SKM-1 treated with dmso at 0.1 percent for 144 hours (cell line): ENCODE data around the gene IRF3.
A peak's percentile ranks its signal among the peaks of the same experiment; 100 is the strongest.

Experiments used
- DNase-seq: peaks from one replicate; lab custom pipeline; 2025; ENCODE audit not compliant: unreplicated experiment; lab: John Stamatoyannopoulos, UW

Gene IRF3

DNA sequence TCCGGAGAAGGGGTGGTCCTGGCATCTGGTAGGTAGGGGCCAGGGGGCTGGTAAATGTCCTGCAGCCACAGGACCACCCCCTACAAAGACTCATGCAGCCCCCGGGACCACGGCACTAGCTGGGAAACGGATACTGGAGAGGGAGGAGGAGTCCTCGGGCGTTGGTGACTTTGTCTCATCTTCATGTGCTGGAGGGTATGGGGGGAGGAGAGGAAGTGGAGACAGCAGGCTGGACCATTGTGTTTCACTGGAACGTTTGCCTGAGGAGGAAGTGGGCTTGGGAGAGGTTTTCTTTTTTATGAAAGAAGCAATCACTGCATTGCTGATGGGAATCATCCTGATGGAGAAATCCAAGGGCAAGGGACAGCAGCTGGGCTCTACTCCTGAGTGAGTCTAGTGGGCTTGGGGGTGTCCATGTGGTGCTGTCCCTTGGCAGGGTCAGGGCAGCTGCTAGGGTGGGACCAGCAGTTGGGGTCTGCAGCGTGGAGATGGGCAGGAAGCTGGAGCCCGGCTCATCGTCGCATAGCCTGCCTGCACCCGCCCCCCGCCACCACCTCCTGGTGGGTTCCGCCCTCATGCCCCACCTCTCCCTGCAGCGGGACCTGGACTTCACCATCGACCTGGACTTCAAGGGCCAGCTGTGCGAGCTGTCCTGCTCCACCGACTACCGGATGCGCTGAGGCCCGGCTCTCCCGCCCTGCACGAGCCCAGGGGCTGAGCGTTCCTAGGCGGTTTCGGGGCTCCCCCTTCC is 22.1 kb upstream of the IRF3 start:
- no peak for DNase-seq

DNA sequence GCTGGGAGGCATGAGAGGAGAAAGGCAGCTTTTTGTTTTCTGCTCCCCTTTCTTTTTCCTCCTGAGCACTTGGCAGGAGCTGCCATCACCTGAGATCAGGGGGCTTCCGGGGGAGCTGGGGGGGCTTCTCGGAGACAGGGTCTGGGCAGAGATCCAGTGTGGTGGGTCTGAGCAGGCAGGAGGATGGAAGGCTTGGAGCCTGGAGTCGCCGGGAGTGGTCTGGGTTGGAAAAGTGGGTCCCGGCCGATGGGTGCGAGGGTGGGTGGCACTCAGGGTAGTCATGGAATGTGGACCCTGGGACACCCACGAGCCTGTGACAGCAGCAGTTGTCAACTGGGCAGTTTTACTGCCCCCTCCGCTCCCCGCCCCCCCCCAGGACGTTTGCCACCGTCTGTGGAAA is 21.5 kb upstream of the IRF3 start:
- no peak for DNase-seq

DNA sequence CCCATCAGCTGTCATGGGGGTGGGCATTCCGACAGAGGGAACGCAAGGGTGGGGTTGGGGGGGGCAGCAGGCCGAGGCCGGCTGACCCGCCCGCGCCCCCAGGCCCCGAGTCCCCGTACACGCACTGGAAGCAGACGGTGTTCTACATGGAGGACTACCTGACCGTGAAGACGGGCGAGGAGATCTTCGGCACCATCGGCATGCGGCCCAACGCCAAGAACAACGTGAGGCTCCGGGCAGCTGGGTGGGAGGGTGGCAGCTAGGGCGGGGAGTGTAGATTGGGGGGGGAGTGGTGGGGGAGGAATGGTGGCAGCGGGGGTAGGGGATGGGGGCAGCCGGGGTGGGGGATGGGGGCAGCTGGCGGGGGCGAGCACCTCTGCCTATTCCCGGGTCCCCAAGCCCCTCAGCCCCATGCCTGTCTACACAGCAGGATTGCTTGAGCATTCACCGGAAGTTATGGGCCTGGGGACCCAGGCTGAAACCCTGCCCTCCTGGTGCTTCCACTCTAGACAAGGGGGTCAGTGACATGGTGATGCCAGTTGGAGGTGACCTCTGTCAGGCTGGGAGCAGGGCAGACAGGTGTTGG is 20.9 kb upstream of the IRF3 start:
- no peak for DNase-seq

DNA sequence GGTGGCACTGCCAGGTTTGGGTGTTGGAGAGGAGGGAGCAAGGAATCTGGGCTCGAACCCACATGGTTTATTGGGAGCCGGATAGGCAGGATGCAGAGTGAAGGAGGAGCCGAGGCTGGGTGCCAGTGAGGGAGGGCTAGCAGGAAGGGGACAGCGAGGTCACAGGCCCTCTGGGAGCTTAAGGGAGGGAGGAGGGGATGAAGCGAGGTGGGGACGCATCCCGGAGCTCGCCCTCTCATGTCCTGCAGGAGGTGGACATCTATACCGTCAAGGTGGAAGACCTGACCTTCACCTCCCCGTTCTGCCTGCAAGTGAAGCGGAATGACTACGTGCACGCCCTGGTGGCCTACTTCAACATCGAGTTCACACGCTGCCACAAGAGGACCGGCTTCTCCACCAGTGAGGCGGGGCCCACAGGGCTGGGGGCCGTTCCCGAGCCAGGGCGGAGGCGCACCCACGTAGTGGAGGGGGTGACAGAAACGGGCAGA is 20.2 kb upstream of the IRF3 start:
- DNase-seq = no peak

DNA sequence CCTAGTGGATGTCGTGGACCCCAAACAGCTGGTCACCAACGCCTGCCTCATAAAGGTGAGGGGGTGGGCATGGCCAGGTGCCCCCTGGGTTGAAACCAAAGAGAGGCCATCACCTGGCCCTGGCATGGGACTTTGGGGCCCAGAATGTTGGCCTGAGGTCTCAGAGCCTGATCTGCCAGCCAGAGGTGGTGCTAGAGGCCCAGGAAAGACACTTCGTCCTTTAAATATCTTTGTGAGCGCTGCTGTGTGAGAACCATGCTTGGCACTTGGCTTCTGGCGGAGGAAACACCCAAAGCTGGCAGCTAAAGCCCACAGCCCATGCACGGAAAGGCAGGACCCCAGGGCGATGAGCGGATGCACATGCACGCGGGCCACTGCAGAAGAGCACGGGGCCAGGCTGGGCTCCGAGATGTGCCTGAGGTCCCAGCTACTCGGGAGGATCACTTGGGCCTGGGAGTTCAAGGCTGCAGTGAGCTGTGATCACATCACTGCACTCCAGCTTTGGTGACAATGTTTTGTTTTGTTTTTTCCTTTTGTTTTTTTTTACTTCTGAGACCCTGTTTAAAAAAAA is 19.4 kb upstream of the IRF3 start:
- no peak for DNase-seq

DNA sequence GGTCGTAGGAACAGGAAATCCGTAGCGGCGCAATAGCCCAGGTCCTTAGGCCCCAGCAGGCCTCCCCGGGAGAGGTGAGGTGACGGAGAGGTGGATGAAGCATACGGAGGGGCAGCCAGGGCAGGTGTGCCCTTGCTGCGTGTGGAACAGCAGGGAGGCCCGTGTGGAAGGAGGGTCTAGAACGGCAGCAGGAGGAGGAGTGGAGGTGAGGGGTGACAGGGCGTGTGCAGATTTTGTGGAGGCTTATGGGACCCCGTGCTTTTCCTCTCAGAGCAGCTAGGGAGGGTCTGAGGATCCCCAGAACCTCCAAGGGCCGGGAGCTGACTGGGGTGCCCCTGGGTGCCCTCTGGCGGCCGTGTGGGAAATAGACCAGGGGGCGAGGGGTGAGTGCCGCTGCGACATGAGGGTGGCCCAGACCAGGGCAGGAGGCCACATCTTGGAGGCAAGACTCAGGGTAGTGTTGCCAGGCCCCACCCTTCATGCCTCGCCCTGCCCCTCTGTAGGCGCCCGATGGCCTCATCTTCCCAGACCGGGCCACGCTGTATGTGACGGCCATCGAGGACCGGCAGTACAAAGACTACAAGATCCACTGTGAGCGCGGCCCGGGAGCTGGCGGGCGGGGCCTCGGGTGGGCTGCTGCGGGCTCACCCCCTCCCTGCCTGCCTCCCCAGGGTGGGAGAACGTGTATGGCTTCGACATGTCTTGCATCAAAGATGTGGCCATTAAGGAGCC is 18.8 kb upstream of the IRF3 start:
- DNase-seq = peak; percentile 0

DNA sequence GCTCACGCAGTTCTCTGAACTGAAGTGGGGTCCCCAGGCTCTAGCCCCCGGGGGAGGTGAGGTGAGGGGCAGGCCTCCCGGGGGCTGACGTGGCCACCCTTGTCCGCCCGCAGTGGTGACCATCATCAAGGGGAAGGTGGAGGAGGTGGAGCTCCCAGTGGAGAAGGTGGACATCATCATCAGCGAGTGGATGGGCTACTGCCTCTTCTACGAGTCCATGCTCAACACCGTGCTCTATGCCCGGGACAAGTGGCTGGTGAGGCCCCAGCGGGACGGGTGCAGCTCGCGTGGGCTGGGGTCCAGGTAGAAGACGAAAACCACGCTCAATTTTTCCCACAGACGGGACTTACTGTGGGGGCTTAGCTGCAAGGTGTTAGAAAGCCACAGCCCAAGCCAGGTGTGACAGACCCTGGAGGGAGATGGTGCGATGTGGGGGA is 18.2 kb upstream of the IRF3 start:
- DNase-seq = no peak

DNA sequence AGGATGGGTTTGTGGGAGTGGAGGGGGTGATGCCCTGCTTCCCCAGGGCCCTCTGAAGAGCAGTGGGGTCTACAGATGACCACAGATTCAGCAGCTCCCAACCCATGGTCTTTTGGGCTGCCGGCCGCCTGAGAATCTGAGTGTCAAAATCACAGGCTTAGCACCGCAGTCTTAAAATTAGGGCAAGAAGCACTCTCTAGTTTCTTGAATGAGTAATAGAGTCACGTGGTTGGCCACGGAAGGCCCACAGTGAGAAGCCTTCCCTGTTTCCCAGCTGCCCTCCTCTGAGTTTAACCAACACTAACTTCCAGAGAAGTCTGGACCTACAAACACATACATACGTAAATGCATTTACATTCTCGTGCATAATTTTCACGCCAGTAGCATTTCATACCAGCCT is 16.6 kb upstream of the IRF3 start:
- no peak for DNase-seq

DNA sequence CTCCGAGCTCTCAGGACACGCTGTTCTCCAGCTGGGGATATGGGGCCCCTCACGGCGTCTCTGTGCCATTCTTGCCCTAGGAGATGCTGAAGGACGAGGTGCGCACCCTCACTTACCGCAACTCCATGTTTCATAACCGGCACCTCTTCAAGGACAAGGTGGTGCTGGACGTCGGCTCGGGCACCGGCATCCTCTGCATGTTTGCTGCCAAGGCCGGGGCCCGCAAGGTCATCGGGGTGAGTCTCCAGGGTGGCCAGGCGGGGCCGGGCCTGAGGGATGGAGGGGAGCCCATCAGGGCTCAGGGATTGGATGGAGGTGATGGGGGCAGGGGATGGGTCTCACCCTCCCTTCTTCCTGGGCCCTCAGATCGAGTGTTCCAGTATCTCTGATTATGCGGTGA is 16.2 kb upstream of the IRF3 start:
- no peak for DNase-seq

DNA sequence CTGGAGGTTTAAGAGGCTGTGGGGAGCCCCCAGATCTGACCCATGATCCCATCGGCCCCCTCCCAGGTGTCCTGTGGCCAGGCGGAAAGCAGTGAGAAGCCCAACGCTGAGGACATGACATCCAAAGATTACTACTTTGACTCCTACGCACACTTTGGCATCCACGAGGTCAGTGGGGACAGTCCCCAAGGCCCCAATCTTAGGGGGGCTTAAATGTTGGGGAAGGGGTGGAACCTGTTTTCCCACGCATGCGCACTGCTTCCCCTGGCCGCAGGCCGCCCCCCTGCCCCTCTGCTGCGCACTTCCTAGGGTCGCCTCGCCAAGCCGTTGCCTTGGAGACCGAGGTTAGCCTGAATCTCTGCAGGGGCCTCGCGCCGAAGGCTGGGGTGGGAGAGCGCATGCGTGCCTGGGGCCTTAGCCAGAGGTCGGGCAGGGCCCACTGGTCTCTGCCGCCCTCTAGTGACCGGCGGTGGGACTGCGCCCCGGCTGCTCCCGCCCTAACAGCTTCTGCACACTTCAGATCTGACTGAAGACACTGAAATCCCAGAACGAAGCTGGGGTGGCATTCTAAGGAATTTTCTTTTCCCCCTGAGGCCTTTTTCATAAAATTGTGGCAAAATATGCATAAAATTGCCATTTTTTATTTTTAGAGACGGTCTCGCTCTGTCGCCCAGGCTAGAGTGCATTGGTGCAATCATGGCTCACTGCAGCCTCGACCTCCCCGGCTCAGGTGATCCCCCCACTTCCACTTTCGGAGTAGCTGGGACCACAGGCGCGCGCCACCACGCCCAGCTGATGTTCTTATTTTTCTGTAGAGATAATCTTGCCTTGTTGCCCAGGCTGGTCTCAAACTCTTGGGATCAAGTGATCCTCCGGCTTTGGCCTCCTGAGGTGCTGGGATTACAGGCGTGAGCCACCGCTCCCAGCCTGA is 15.0 kb upstream of the IRF3 start:
- peak; percentile 30 for DNase-seq

DNA sequence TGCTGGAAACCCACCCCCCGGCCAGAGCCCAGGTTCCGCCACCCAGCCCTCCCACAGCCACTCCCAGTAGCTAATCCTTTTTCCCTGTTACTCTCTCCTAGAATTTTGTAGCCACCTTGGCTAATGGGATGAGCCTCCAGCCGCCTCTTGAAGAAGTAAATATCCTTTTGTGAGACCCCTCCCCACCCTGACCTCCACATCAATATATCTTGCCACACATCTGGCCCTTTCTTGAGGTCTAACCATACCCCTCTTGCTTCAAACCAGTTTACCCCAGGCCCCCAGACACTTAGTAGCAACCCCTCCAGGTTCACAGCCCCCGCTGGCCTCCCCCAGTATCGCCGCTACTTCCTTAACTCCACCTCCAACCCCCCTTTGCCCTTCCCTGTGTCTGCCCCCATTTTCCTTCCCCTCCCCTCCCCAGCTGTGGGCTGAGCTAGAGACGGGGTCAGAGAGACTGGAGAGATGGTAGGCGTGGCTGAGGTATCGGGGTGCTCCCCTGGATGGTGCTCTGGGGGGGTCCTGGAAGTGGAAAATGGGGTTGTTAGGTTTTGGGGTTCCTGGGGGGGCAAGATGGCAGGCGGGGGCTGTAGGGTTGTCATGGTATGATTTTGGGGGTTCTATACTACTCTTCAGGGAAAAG is 14.2 kb upstream of the IRF3 start:
- no peak for DNase-seq

DNA sequence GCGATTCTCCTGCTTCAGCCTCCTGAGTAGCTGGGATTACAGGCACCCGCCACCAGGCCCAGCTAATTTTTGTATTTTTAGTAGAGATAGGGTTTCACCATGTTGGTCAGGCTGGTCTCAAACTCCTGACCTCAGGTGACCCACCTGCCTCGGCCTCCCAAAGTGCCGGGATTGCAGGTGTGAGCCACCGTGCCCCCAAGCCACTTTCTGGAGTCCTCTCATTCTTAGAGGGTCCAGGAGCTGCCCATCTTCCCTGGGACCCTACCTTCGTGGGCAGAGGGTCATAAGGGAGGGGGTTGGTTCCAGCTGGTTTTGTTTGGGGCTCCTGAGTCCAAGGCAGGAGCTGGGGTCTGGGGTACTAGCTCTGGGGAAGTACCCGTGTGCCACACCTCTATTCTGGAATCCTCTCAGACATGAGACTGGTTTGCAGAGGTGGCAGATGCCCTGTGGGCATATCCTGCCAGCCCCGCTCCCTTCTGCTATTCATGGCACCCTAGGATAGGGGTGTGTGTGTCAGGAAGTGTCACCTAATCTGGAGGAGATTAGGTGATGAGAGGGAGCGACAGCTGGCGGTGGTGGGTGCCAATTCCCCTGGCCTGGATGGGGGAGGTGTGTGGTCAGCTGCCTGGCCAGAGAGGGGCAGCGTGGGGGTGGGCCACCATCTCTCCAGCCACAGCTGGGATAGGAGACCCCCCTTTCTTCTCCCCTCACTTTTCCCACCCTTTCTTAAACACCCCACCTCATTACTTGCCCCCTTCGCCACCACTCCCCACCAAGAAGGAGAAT is 13.5 kb upstream of the IRF3 start:
- no peak for DNase-seq

DNA sequence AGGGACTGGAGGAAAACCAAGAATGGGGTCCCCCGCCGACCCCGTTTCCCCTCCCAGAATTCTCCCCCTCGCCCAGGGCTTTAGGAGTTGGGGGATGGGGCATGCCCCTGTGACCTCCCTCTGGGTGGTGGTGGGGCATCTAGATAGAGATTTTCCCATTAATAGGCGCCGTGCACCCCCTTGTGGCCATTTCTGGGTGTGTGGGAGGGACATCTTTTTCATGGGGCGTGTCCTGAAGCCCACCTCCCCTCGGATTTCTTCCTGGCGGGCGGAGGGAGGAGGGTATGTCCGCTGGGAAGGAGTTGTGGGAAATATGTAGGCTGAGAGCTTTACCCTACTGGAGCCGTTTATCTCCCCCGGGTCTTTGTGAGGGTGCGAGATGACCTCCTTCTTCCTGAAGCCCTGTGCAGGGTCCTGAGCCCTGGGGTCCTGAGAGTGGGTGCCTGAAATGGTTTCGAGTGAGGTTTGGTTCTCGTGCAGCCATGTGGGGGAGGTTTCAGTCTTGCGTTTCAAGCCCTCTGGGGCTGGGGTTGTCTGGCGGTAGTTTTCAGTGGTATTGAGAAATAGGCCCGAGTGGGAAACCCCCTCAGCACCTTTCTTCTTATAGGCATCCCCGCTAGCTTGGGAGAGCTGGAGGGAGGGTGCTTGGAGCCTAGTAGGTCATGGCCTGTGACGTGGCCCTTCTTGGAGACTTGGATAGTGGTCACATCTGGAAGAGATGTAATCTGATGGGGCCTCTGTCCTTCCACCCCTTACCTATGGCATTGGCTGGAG is 12.4 kb upstream of the IRF3 start:
- peak; percentile 11 for DNase-seq

DNA sequence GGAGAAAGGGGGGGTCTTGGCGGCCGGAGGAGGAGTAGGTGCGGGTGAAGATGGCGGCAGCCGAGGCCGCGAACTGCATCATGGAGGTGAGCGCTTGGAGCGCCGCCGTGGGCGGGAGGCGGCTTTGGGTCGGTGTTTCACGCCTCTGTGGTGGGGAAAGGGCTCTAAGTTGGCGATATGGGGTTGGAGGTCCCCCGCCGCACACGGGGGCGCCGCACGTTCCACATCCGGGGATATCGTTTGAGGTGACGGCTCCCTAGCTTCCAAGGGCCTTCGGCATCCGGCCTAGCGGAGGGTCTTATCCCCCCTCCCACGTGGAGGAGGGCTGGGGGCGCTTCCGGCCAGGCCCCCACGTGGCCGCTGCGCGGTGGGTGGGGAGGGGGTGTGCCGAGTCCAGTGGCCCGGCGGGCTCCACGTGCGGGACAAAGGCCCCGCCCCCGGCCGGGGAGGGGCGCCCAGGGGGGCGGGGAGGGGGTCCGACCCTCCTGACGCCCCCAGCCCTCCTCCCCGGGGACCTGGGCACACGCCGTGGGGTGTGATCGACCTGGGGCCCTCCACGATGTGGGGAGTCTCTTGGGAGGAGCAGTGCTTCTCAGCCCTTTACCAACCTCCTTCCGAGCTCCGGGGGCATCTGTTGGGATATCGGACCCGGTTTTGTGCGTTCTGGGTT is 11.7 kb upstream of the IRF3 start, which contains the start of gene PRMT1:
PRMT1 (plus strand) TSS at position 41 of the 670 bp plus-strand sequence; CDS start at position 51, 10 bp downstream.
- no peak for DNase-seq

DNA sequence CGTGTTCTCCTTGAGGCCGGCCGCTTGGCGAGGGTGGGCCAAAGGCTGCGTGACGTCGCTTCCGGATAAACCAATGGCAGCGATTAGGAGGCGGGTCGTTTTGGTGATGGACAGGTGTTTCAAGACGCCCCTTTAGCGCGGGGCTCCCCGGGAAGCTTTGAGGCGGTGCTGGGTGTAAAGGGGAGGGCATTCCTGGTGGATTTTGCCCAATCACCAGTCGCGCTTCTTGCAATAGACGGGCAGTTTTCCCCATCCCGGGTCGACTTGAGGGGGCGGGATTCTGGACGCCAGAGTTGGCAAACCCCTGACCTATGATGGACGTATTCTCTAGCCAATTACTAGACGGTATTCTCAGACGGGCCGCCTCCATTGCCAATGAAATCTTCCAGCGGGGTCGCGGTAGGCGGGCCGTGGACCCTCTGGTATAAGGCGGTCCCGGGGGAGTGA is 11.2 kb upstream of the IRF3 start:
- peak; percentile 97 for DNase-seq

DNA sequence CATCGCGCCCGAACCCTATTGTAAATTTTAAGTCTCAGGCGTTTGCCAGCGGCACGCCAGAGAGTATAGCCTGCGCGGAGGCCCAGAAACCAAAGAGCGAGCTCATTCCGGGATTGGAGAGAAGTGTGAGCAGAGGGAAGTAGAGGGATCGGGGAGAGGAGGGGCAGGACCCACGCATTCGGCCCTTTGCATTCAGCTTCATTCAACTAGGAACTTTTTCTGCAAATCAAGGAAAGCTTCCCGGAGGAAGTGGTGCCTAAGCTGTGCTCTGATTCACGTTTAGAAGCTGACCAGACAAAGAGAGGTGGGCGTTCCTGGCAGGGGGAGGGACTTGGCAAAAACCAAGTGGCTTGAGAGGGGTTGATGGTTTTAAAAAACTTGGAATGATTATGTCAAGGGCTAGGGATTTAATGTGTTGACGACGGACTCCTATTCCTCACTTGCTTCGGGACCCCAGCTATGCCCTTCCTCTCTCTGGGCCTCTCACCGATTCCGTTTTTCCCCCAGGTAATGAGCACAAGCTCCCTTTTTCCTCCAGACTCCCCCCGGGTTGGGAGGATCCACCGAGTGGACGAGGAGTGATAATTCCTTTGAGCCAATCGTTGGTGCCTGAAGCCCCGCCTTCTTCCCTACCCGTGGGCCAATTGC is 10.6 kb upstream of the IRF3 start:
- DNase-seq = peak; percentile 30
